ENCODE measurements around the gene LANCL2.

Gene LANCL2

DNA sequence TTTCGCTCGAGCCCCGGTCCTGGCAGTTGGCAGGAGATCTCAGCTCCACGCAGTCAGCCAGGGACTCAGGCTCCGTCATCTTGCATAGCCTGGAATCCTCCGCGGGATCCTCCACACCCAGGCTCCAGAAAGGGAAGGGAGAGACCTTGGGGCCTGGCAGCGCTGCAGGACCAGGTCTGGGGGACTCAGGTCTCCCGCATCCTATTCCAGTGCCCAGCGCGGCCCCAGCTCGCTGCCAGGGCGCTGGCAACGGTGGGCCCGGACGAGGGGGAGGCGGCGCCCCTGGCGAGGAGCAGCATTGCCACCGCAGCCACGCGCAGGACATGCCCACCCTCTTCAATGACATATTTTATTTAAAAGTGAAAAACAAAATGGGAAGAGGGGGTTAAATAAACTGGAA lies 83.4 kb downstream of the LANCL2 start:
- H3K4me1 ChIP-seq (ENCODE audit: control insufficient read depth in 1 of 2, insufficient read depth in 1 of 2, low read depth in 1 of 2, low read length in 1 of 2), result no peaks in the 10 kb centered on the region
- no peaks in the 10 kb centered on the region for H3K9me3 ChIP-seq
- TF ChIP-seq, protein P1, sequence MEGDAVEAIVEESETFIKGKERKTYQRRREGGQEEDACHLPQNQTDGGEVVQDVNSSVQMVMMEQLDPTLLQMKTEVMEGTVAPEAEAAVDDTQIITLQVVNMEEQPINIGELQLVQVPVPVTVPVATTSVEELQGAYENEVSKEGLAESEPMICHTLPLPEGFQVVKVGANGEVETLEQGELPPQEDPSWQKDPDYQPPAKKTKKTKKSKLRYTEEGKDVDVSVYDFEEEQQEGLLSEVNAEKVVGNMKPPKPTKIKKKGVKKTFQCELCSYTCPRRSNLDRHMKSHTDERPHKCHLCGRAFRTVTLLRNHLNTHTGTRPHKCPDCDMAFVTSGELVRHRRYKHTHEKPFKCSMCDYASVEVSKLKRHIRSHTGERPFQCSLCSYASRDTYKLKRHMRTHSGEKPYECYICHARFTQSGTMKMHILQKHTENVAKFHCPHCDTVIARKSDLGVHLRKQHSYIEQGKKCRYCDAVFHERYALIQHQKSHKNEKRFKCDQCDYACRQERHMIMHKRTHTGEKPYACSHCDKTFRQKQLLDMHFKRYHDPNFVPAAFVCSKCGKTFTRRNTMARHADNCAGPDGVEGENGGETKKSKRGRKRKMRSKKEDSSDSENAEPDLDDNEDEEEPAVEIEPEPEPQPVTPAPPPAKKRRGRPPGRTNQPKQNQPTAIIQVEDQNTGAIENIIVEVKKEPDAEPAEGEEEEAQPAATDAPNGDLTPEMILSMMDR (IDR thresholded peaks at IDR 0.05), result no peak
- H3K27ac ChIP-seq, result no peak overlapping the region
- H3K4me3 ChIP-seq (ENCODE audit: low read depth in 1 of 2, low read length in 1 of 2), result no peak overlapping the region
- no peaks in the 10 kb centered on the region for H3K36me3 ChIP-seq
- H3K27me3 ChIP-seq, result peaks cover 40% of the 10 kb centered on the region

DNA sequence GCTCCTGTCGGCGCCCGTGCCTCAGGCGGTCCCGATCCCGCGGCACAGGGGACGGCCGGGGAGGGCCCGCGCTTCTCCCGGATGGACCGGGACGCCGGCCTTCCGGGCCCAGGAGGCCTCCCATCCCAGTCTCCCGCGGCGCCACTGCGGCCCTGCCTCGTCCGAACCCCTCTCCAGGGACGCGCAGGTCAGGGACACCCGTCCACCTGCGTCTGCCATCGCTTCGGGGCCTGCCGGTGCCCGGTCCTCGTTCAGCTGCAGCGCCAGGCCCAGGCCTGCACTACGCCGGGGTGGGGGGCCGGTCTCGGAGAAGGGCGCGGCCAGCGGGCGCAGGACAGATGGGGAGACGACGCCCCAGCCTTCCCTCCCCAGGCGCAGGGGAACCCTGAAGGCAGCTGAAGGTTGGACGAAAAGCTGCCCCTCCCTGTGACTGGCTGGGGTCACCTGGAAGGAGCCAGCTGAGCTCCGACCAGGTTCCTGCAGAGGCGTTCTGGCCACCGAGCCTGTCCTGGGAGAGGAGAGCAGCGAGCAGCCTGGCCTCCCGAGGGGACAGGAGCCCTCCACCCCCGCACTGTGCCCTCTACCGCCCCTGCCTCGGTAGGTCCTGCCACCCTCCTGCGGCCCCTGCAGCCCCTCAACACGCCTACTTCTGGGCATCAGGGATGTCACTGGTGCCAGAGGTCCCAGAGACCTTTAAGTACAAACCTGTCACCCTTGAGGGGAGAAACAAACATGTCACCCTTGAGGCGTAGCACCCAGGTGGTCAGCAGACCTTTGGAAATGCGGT lies 84.3 kb downstream of the LANCL2 start:
- Histone ChIP-seq H3K36me3 (no peaks in the 10 kb centered on the region), H3K27me3 (peaks cover 40% of the 10 kb centered on the region)
- TF ChIP-seq, protein P1 (IDR thresholded peaks at IDR 0.05), result no peak

DNA sequence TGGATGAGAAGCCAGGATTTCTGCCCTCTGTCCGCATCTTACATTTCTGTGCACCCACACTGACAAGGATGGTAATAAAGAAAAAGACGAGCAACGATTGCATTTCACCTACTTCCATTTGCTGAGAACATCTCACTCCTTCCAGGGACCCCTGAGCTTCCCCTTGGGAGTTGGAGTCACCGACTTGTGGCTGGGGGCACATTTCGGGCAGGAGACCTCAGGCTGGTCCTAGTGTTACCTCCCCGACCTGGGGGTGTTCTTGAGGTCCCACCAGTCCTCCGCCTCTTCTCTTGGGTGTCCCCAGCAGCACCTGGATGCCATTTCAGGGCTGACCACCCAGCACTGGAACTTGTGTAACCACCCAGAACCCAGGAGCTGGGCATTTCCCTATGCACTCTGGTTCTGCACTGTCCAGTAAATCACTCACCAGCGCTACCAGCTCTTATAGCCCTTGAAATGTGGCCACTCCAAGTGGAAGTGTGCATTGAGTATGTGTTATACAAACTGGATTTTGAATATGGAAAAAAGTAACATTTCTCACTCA lies 84.9 kb downstream of the LANCL2 start:
- H3K36me3 ChIP-seq, result no peaks in the 10 kb centered on the region
- TF ChIP-seq, protein P1 (IDR thresholded peaks at IDR 0.05), result no peak
- no peaks in the 10 kb centered on the region for H3K4me1 ChIP-seq (ENCODE audit: control insufficient read depth in 1 of 2, insufficient read depth in 1 of 2, low read depth in 1 of 2, low read length in 1 of 2)
- no peak overlapping the region for H3K4me3 ChIP-seq (ENCODE audit: low read depth in 1 of 2, low read length in 1 of 2)
- no peaks in the 10 kb centered on the region for H3K9me3 ChIP-seq
- H3K27ac ChIP-seq, result no peak overlapping the region
- H3K27me3 ChIP-seq, result peaks cover 40% of the 10 kb centered on the region

More for the DNA sequence above, 84.3 kb downstream of the LANCL2 start:
- no peak overlapping the region for H3K4me3 ChIP-seq (ENCODE audit: low read depth in 1 of 2, low read length in 1 of 2)
- no peaks in the 10 kb centered on the region for H3K9me3 ChIP-seq
- H3K4me1 ChIP-seq (ENCODE audit: control insufficient read depth in 1 of 2, insufficient read depth in 1 of 2, low read depth in 1 of 2, low read length in 1 of 2), result no peaks in the 10 kb centered on the region
- no peak overlapping the region for H3K27ac ChIP-seq

DNA sequence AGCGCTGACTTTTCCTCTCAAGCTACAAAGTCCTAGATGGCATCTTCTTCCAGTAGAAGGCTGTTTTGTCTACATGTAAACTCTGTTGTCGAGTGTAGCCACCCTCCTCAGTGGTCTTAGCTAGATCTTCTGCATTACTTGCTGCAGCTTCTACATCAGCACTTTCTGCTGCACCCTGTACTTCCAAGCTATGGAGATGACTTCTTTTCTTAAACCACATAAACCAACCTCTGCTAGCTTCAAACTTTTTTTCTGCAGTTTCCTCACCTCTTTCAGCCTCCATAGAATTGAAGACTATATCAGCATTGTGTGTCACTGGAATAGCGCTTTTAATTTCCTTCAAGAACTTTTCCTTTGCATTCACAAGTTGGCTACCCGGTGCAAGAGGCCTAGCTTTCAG lies 87.8 kb downstream of the LANCL2 start:
- H3K4me3 ChIP-seq (ENCODE audit: low read depth in 1 of 2, low read length in 1 of 2), result no peak overlapping the region
- TF ChIP-seq, protein P1 (IDR thresholded peaks at IDR 0.05), result no peak
- no peaks in the 10 kb centered on the region for H3K36me3 ChIP-seq
- H3K27ac ChIP-seq, result no peak overlapping the region
- H3K27me3 ChIP-seq, result peaks cover 32% of the 10 kb centered on the region
- H3K4me1 ChIP-seq (ENCODE audit: control insufficient read depth in 1 of 2, insufficient read depth in 1 of 2, low read depth in 1 of 2, low read length in 1 of 2), result no peaks in the 10 kb centered on the region
- H3K9me3 ChIP-seq, result no peaks in the 10 kb centered on the region

DNA sequence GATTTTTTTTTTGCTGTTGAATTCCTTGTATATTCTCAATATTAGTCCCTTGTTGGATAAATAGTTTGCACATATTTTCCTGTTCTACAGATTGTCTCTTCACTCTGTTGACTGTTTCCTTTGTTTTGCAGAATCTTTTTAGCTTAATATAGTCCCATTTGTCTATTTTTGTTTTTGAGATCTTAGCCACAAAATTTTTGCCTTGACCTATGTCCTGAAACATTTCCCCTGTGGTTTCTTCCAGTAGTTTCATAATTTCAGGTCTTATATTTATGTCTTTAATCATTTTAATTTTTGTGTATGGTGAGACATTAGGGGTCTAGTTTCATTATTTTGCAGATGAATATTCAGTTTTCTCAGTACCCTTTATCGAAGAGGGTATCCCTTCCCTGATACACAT lies 92.7 kb downstream of the LANCL2 start:
- Histone ChIP-seq H3K9me3 (no peaks in the 10 kb centered on the region), H3K27ac (no peak overlapping the region), H3K36me3 (no peaks in the 10 kb centered on the region), H3K4me1 (ENCODE audit: control insufficient read depth in 1 of 2, insufficient read depth in 1 of 2, low read depth in 1 of 2, low read length in 1 of 2) (no peaks in the 10 kb centered on the region), H3K4me3 (ENCODE audit: low read depth in 1 of 2, low read length in 1 of 2) (no peak overlapping the region), H3K27me3 (no peaks in the 10 kb centered on the region)
- TF ChIP-seq, protein P1 (IDR thresholded peaks at IDR 0.05), result no peak
